Mesothelial cell of epicardium (in vitro differentiated cells): ENCODE data around the gene LIPT2. TPM values are rescaled to one million over a fixed set of nuclear protein-coding genes. Genes with fewer than 3 reads are reported as not detected.
"Not testable (repeated sequence)": the region's sequence is repeated elsewhere in the genome, so short reads cannot be mapped to it uniquely, and the experiment has no call there.

Experiments
- DNase-seq, 2 experiments: peaks; one replicate each; pipeline ENCODE4 v3.0.0; 2021; ENCODE audit warnings: low spot score in 2 of 2; ENCODE audit not compliant: unreplicated experiment in 2 of 2
- H3K27ac Mint-ChIP-seq: 2 replicates; pipeline ENCODE4 v1.8.0; 2021; ENCODE audit warnings: mixed read lengths
- H3K27me3 Mint-ChIP-seq: 2 replicates; pipeline ENCODE4 v1.8.0; 2021; ENCODE audit warnings: low read depth, mixed read lengths
- H3K36me3 Mint-ChIP-seq: 2 replicates; pipeline ENCODE4 v1.8.0; 2021; ENCODE audit warnings: mixed read lengths
- H3K4me1 Mint-ChIP-seq: 2 replicates; pipeline ENCODE4 v1.8.0; 2021; ENCODE audit warnings: mixed read lengths
- H3K4me3 Mint-ChIP-seq: 2 replicates; pipeline ENCODE4 v1.8.0; 2021; ENCODE audit warnings: mild to moderate bottlenecking, moderate library complexity, mixed read lengths
- H3K9me3 Mint-ChIP-seq: 2 replicates; pipeline ENCODE4 v1.8.0; 2021; ENCODE audit warnings: mixed read lengths
- total RNA-seq: library from RNA; stranded (reverse); gene quantifications from 3 replicates; pipeline ENCODE4 v1.2.1, GENCODE V29; 2021
- TF ChIP-seq, protein P1 (sequence below): fragments of 200-600 bp; sonication (generic); IDR thresholded peaks from one replicate; pipeline ENCODE4 v1.5.0; 2021; ENCODE audit warnings: antibody characterized with exemption; ENCODE audit not compliant: unreplicated experiment

LIPT2 gene
- total RNA-seq, 1 donor from 2014 or later, result 8.7 TPM

- H3K9me3 Mint-ChIP-seq, result no peaks in the 10 kb centered on the region
- no peaks in the 10 kb centered on the region for H3K4me1 Mint-ChIP-seq
- TF ChIP-seq, protein P1, sequence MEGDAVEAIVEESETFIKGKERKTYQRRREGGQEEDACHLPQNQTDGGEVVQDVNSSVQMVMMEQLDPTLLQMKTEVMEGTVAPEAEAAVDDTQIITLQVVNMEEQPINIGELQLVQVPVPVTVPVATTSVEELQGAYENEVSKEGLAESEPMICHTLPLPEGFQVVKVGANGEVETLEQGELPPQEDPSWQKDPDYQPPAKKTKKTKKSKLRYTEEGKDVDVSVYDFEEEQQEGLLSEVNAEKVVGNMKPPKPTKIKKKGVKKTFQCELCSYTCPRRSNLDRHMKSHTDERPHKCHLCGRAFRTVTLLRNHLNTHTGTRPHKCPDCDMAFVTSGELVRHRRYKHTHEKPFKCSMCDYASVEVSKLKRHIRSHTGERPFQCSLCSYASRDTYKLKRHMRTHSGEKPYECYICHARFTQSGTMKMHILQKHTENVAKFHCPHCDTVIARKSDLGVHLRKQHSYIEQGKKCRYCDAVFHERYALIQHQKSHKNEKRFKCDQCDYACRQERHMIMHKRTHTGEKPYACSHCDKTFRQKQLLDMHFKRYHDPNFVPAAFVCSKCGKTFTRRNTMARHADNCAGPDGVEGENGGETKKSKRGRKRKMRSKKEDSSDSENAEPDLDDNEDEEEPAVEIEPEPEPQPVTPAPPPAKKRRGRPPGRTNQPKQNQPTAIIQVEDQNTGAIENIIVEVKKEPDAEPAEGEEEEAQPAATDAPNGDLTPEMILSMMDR, result no peak
- DNase-seq, result no peak
- H3K27me3 Mint-ChIP-seq, result no peaks in the 10 kb centered on the region
- no peak overlapping the region for H3K4me3 Mint-ChIP-seq
- H3K27ac Mint-ChIP-seq, result no peak overlapping the region
- no peaks in the 10 kb centered on the region for H3K36me3 Mint-ChIP-seq
These were observed 29.3 kb upstream of the LIPT2 start for GRCh38 chr11:74522776-74523175.

GRCh38 chr11:74521666-74522252, 28.2 kb upstream of the LIPT2 start:
- TF ChIP-seq, protein P1, result no peak
- no peak for DNase-seq
- Mint-ChIP-seq H3K4me3 (no peak overlapping the region), H3K27me3 (peaks cover 2% of the 10 kb centered on the region), H3K9me3 (peaks cover 9% of the 10 kb centered on the region), H3K4me1 (no peaks in the 10 kb centered on the region), H3K27ac (no peak overlapping the region), H3K36me3 (no peaks in the 10 kb centered on the region)

GRCh38 chr11:74520927-74521665, 27.6 kb upstream of the LIPT2 start:
- H3K27ac Mint-ChIP-seq, result no peak overlapping the region

GRCh38 chr11:74520316-74520715, 26.8 kb upstream of the LIPT2 start:
- Mint-ChIP-seq H3K4me1 (no peaks in the 10 kb centered on the region), H3K4me3 (no peak overlapping the region), H3K27ac (no peak overlapping the region), H3K27me3 (peaks cover 7% of the 10 kb centered on the region), H3K36me3 (no peaks in the 10 kb centered on the region), H3K9me3 (peaks cover 24% of the 10 kb centered on the region)
- no peak for DNase-seq
- TF ChIP-seq, protein P1, result no peak

More at GRCh38 chr11:74520927-74521665, 27.6 kb upstream of the LIPT2 start:
- Mint-ChIP-seq H3K36me3 (no peaks in the 10 kb centered on the region), H3K4me3 (no peak overlapping the region), H3K9me3 (peaks cover 16% of the 10 kb centered on the region), H3K27me3 (peaks cover 2% of the 10 kb centered on the region), H3K4me1 (no peaks in the 10 kb centered on the region)
- DNase-seq, result no peak
- TF ChIP-seq, protein P1, result no peak

DNA sequence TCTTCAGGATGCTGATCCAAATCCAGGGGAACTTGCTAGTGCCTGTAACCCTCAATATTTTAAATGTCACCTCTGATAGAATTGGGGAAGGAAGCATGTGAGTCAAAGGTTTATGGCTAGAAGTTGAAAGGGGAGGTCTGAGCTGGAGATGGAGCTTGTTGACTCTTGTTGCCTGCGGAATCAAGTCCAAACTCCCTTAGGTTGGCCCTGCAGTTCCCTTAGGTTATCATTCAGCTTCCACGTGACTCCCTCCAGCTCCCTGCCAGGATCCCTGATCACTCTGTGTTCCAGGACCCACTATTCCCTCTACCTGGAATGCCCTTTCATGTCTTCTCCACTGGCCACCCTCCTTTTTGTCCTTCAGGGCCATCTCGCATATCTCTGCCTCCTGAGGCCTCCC, 26.2 kb upstream of the LIPT2 start:
- H3K4me1 Mint-ChIP-seq, result no peaks in the 10 kb centered on the region
- TF ChIP-seq, protein P1, result no peak
- peaks cover 11% of the 10 kb centered on the region for H3K27me3 Mint-ChIP-seq
- no peak overlapping the region for H3K4me3 Mint-ChIP-seq
- DNase-seq, result no peak
- no peak overlapping the region for H3K27ac Mint-ChIP-seq
- no peaks in the 10 kb centered on the region for H3K36me3 Mint-ChIP-seq
- H3K9me3 Mint-ChIP-seq, result peaks cover 30% of the 10 kb centered on the region

GRCh38 chr11:74517592-74517991, 24.1 kb upstream of the LIPT2 start:
- not testable (repeated sequence) for H3K4me1 Mint-ChIP-seq, DNase-seq, H3K27ac Mint-ChIP-seq, H3K36me3 Mint-ChIP-seq, H3K4me3 Mint-ChIP-seq
- peaks cover 36% of the 10 kb centered on the region for H3K9me3 Mint-ChIP-seq
- H3K27me3 Mint-ChIP-seq, result peaks cover 14% of the 10 kb centered on the region
